Testis (tissue), 2 donors: ENCODE measurements around the gene TTYH2.

ENCODE experiments used
- CTCF ChIP-seq, 3 experiments: fragments of 450-650 bp in 2 of 3; fragments of 200-600 bp in 1 of 3; sonication (generic) in 1 of 3; IDR thresholded peaks; one replicate each; pipeline ENCODE4 v1.5.1; 2016 to 2019; ENCODE audit warnings: antibody characterized with exemption in 3 of 3, mild to moderate bottlenecking in 2 of 3, moderate library complexity in 1 of 3
- POLR2A ChIP-seq: fragments of 450-650 bp; IDR thresholded peaks from one replicate; pipeline ENCODE4 v1.6.1; 2017; ENCODE audit warnings: antibody characterized with exemption, mild to moderate bottlenecking, moderate library complexity

GRCh38 chr17:74272731-74273201 lies 59.4 kb downstream of the TTYH2 start:
- TF ChIP-seq POLR2A, result no peak
- no peak for TF ChIP-seq CTCF (IDR thresholded peaks at IDR 0.05)
